KG1 (cell line): Measurements from ENCODE around the gene ADAMTS17.

Source experiments
- DNase-seq: peaks from one replicate; lab custom pipeline; 2025; lab: John Stamatoyannopoulos, UW

ADAMTS17 gene

DNA sequence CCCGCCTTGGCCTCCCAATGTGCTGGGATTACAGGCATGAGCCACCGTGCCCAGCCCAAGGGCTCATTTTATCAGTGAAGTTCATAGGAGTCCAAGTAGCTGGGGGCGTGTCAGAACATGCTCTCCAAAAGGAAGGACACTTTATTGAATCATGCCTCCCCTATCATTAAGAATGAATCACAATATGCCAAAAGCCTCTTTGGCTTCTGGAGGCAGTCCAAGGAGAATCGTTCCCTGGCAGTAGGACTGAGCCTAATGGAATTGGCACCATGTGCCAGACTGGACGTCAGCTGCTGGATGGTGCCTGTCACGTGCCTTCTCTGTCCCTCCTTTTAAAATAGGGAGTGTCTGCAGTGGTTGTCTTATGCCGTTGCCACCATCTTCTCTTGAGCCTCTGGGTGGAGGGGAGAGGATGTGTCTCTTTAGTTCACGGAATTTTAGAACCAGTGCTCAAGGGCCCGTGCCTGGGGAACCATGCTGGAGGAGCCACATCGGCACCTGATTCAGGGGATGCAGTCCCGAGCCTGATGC lies 373.9 kb downstream of the ADAMTS17 start:
- no peak for DNase-seq

DNA sequence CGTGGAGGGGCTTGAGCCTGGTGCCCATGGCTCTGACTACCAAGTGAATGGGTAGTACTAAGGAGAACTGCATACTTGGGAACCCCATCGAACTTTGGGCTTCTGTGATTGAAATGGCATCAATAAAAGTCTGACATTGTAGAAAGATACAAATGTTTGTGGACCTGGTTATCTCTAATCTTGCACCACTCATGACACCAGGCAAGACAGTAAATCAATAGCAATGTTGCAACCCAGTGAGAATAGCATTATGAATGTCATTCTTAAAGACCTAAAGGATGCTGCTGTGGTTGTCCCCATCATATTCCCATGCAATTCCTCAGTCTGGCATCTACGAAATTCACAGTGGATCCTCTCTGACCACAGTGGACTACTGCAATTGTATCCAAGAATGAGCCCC lies 375.0 kb downstream of the ADAMTS17 start:
- DNase-seq: no peak

DNA sequence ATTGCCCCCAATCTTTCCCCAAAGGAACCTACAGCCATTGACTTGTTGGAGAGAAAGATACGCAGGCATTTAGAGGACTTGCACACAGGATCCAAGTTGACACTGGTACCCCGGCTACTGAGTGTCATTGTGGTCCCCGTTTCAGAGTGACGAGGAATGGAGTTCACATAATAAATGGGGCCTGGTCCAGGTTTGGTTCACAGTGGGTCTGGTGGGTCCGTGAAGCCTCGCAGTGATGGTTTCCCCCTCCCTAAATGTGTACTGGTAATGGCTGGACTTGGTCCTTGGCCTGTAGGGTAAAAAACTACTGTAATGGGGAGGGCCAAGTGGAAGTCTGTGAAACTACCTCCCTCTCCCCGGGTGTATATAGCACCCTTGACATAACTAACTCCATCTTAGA lies 376.4 kb downstream of the ADAMTS17 start:
- no peak for DNase-seq

DNA sequence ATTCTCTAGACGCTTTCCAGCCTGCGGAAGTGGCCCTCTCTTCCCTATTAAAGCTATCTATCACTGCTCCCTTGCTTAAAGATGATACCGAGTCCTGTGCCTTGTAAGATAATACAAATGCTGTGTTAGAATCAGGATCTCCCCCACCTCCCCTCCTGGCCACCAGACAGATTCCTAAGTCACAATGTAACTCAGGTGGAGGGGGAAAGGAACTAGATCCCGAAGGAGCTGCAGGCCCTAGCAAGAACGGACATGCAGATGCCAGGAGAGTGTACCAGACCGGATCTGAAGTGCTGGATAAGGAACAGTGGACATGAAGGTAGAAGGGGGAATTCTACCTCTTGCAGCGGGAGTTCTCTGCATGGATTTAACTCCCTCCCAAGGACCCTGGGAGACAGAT lies 377.8 kb downstream of the ADAMTS17 start:
- DNase-seq: no peak

DNA sequence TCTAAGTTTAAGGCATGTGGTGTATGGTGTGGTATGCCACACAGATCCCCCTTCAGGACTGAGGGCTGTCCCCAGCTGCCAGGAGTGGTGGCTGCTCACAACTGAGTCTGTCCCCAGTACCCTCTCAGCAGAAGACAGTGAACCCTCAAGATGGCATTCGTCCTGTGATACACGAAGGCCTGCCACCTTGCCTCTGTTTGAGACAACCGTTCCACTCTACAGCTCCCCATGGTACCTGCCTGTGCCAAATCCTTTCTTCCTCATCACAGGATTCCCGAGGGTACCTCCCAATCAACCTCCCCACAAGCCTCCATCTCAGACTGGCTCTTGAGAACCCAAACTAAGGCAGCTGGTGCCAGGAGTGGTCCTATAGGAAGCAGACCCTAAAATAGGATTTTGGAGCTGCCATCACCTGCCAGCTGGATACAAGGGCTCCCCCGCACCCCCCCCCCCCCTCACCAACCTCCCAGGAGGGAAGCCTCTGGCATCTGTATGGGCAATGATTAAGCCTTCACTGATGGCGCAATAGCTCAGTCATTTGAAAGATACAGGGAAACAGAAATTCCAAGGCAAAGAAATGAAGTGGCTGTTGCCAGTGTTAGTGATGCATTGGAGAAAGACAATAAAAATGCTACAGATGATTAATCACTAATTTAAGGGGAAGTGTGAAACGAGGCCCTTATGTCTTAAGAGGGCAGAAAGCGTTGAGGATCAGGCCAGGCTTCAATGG lies 378.5 kb downstream of the ADAMTS17 start:
- DNase-seq: no peak

DNA sequence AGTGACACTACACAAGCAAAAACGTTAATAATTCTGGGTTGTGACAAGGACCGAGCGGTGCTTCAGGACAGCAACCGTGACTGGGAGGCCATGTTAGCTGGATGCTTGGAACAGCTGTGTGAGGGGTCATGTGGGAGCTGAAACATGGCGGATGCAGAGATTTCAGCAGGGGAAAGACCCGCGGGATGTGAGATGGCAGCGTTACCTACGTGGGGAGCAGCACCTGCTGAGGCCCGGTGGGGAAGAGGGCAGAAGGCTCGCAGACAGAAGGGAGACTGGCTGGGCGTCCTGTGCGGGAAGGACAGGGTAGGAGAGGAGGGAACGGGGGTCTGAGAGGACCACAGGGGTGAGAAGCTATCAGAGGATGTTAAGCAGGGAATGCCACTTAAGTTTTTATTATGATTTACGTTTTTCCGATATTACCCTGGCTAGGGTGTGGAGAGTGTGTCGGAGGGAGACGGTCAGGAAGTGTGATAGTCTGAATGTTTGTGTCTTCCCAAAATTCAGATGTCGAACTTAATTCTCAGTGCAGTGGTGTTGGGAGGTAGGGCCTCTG lies 379.7 kb downstream of the ADAMTS17 start:
- no peak for DNase-seq

DNA sequence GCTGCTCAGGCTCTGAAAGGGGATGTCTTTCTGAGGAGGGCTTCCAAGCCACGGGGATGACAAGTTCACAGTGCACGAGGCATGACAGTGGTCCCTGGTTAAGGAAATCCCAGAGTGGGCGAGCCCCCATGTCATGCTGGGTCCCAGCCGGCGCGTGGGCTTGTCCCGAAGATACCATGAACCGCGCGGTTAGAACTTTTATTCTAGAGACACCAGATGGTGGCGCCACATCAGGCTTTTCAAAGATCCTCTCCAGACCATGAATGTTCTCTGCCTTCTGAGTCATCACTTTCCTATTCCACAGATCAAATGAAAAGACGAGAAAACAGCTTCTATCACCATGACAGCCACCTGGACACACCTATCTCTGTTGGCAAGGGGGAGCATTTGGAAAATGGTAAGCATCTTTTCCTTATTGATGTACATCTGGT lies 380.7 kb downstream of the ADAMTS17 start:
- DNase-seq: no peak

DNA sequence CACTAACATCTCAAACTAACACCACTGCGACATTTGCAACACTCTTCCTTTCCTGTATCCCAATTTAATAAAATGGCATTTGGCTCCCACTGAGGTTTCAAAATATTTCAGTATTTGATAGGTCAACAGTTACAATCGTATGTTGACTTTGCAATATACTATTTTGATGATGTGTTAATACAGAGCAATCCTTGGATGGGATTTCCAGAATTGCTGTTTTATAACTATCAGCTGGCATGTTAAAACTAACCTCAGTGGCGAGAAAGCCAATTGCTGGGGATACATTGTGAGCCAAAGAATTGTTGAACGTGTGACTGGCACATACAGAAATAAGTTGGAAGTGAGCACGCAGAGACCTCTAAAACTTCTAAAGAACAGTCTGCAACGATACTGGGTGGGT lies 382.4 kb downstream of the ADAMTS17 start:
- no peak for DNase-seq

DNA sequence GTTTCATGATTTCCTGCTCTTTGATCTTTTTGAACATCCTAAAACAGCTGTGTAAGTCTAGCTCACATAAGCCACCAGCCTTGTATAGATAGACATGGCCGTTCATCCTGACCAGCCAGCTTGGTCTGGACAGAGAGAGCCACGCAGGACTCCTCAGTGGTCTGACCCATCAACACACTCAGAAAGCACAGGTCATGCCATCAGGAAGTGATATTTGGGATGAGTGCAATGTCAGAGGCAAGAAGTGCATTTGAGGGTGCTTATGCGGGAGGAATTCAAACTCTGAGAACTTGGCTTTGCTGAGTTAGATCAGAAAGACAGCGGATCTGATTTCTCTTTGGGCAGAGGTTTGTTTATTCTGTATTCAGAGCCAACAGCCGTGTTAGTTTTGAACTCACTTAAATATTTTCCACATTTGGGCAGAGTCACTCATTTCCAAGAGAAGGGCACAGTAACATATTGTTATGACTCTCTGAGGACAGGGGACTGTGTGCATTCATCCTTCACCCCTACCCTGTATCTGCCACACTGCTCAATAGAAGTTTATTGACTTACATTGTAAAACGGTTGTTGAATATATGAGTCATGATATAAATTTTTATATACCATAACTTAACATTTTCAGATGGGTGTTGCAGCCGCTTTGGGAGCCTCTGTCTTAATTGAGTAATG lies 383.2 kb downstream of the ADAMTS17 start:
- DNase-seq: no peak

DNA sequence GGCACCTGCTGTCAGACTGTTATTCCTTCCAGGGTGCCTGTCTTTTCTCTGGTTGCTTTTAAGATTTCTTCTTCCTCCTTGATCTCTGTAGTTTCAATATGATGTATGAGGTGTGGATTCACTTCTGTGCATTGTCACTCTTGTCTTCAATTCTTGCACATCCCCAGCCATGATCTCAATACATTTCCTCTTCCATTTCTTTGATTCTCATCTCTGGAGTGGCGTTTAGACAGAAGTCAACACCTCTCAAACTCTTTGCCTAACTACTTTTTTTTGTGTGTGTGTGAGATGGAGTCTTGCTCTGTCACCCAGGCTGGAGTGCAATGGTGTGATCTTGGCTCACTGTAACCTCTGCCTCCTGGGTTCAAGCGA lies 384.1 kb downstream of the ADAMTS17 start:
- no peak for DNase-seq

DNA sequence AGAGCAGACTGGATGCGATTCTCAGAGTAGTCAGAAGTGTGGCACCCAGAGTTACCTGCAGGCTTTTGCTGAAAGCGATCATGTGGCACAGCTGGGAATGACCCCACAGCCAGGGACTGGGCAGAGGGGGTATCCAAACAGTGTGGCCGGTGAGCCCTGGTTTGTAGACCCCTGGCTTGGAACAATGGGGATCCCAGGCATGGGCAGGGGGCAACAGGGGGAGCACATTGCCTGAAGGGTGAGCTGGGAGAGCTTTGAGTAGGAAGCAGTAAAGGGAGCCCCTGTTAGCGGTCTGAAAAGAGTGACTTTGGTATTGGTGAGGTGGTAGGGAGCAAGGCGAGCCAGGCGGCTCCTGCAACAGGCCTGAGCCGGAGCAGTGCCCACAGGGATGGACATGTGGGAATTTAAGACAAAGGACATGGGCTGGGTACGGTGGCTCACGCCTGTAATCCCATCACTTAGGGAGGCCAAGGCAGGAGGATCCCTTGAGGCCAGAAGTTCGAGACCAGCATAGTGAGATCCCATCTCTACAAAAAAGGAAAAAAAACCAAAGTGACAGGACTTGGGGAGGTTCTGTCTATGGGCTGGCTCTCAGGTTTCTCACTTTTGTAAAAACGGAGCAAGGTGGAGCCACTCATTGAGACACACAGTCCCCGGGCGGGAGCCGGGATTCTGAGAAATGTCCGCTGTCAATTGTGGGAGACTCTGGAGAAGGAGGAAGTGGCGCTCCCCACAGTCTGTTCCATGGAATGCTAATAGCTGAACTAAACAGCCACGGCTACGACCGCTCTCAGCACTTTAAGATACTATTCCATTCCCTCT lies 384.7 kb downstream of the ADAMTS17 start:
- DNase-seq: no peak

DNA sequence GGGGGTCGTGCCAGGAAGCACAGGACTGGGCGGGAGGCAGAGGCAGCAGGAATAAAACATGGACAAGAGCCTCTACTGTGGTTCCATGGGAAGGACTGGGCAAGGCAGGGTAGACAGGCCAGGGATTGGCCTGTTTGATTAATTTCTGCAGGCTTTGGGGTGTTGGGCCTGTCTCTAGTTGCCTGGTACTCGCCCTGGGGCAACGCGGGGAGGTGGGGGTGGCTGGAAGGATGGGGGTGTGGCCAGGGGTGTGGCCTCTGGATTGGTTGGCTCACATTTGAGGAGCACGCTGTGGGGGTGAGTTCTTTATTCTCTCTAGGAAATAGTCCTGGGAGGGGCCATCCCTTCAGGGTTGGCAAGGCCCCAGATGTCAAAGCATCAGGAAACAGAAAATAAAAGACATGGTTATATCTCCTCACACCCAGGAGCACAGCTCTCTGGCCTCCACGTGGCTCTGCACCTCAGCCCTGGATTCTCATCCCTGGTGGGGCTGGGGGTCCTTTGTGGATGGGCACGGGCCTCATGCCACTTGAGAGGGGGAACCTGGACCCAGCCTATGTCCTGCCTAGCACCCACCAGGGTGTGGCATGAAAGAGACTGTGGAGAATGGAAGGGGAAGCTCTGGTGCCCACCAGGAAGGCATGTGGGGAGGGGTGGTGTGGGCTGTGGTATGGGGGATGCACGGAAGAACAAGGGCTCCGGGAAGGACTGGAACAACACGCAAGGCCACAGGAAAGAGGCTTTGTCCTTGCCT lies 385.6 kb downstream of the ADAMTS17 start:
- no peak for DNase-seq

DNA sequence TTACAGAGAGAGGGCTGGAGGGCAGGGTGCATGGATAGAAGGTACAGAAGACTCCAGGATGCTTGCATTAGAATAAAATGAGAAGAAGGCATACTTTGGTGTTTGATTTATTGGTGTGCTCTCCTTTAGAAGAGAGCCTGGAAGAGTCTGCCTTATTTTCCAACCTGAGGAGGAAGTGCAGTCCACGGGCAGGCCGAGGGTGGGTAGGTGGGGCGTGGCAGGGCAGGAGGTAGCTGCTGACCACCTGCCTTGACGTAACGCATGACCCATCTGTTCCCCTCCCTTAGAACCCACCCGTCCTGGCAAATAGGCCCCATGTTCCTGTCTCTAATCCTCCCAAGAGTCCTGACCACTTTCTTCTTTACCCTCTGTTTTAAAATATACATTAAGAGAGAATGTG lies 386.2 kb downstream of the ADAMTS17 start:
- no peak for DNase-seq

DNA sequence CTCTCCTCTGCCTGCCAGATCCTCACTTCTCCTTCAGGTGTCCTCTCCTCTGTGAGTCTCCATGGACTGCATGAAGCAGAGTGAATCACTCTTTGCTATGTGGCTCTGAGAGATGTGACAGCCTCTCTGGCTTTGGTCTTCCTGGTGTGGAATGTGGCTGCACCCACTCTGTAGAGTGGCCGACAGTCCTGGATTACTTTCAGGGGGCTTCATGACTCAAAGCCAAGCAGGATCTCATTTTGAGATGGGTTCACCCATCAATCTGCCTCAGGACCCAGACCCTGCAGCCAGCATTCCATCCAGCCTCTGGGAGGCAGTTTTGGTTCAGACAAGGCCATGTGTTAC lies 386.6 kb downstream of the ADAMTS17 start:
- no peak for DNase-seq

DNA sequence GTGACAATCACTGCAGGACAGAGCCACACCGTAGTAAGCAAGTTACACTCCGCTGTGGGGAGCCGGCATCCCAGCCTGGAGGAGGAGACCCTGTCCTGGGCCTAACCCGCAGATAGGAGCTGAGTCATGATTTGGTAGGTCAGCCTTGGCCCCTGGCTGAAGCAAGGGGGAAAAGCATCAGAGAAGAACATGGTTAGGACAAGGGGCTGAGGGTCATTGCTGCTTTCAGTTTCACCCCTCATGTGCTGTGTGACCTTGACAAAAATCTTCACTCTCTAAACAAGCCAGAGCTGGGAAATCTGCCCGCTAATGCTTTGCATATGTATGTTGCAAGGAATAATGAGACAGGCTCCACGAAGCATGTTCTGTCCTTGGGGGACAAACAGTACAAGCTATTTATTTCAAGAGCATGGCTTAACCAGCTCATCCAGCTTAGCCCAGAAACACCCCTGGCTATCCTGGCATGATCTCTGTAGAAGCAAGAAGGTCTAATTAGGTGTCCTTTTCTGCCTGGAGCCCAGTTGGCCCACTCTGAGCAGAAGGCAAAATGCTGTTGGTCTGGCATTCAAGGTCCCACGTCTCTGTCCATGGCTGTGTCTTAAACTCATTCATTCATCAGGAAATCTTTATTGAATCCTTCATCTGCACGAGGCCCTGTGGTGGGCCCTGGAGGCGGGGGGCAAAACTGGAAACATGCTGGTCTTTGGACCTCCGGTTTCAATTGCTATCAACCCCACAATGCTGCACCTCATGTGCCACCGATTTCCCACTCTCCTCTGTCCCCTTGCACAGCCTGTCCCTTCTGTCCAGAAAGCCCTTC lies 387.2 kb downstream of the ADAMTS17 start:
- no peak for DNase-seq

DNA sequence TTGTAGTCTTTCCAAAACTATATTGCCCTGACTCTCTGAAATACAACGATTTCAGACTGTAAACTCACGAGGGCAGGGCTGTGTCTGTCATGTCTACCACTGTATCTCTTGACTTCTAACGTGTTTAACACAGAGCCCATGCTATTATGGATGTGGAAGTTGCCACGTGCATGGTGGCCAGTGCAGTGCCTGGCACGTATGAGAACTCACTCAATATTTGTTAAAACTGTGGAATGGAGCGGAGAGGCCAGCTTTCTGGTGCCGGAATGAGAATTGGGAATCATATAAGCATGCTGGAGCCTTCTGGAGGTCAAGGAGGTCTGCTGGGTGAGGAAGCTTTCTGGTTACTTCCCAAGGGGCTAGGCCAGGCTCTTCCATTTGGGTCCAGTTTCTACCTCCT lies 387.9 kb downstream of the ADAMTS17 start:
- DNase-seq: no peak

DNA sequence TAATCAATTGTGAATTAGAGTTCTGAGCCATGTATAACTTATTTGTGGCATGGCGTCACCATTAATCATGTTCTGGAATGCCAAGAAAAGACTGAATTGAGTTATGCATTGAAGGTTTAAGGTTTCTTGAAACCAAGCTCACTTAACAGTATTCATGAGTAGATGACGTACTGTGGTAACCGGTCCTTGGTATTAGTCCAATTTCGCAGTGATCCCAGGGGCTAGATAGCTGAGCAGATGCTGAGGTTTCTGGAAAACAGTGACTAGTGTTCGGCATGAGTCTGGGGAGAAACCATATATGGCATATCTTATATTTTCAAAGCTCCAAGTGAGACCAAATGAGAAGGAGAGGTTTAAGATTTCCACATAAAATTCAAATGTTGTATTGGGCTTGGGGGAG lies 390.3 kb downstream of the ADAMTS17 start:
- DNase-seq: no peak

DNA sequence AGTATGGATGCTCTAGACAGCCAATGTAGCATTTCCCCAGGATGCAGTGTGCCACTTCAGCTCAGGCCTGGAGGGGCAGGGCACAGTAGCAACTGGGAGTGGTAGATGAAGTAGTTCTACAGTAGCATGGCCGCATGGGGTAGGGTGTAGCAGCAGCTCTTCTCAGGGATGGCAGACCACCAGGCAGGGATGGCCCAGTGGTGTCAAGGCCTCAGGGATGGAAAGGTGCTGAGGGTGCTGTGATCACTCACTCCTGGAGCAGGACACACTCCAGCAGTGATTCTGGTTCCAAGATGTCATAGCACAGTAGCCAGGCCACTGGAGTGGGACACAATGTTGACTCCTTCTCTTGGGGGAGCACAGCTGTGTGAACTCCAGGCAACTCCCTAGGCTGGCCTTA lies 397.6 kb downstream of the ADAMTS17 start:
- no peak for DNase-seq

DNA sequence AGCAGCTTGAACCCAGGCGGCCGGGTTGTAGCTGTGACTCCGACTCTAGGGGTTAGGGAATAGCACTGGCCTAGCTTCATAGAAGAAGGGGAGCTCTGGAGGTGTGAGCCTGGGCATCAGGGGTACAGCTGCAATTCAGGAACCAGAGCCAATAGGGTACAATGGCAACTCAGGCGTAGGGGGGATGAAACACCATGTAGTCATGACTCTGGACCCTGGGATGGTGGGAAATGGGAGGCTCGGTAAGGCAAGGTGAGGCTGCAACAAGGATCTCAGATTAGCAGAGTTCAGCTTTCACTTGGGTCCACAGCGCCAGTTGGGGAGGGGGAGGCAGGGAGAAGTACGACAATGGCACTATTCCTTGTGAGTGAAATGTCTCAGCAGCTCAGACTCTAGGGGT lies 398.3 kb downstream of the ADAMTS17 start:
- no peak for DNase-seq

DNA sequence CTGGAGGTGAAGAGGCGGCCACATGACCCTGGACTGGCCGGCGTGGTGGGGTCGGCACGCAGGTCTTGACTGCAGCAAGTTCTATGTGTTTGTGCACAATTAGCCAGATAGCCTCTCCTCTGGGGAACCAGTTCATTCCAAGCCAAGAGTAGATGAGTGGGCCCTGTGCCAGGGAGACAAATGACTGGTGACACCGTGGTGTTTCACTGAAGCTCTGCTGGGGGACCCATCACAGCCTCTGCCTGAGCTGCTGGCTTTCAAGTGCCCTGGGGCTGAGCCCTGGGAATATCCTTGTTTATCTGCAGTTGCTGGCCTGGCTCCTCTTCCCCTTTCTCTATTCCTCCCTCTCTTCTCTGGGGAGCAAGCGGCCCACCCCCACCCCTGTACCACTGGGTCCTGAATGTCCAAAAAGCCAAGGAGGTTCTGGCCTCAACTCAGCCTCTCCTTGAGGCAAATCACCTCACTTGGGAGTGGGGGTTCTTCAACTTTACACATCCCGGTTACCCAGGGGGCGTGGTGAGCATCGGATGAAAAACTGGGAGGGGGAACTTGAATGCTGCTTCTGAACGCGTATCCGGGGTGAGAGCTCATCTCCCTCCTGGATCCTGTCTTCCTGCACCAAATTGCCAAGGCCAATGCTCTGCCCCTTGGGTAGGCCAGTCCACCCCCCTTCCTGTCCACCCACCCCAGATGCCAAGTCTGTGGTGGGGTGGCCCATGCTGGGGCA lies 408.9 kb downstream of the ADAMTS17 start:
- DNase-seq: no peak
